GM18951 (cell line): Measurements from ENCODE around the gene CLN5.

Experiments used
- POLR2A ChIP-seq: IDR thresholded peaks from 4 replicates; pipeline ENCODE4 v1.6.1; 2011; ENCODE audit warnings: mild to moderate bottlenecking; ENCODE audit not compliant: insufficient read length, insufficient read depth; ENCODE audit errors: extremely low read depth
- in situ Hi-C: fragments of 300-500 bp; cut with MboI; formaldehyde crosslinking; loops from one replicate; pipeline ENCODE4 v1.12.0; 2022; ENCODE audit warnings: low sequenced_read_pairs, mixed read lengths, inconsistent platforms; ENCODE audit not compliant: unreplicated experiment

CLN5 gene

DNA sequence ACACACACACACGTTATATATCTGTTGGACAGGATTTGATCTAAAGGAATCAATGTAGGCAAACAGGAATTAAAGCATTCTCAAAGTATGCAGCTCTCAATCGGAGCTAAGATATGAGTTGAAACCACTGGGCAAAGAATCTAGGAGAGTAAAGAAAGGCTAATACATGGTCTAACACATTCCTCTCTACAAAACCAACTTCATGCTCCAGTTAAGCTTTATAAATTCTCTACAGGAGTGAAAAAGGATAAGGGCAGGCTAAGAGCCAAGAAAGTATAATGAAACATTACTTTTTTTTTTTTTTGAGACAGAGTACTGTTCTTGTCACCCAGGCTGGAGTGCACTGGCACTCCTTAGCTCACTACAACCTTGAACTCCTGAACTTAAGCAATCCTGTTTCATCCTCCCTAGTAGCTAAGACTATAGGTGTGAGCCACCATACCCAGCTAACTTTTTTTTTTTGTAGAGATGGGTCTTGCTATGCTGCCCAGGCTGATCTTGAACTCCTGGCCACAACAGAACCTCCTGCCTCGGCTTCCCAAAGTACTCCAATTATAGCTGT is 24.5 kb downstream of the CLN5 start:
- in situ Hi-C loops: no loop called here
- TF ChIP-seq POLR2A: no peak

DNA sequence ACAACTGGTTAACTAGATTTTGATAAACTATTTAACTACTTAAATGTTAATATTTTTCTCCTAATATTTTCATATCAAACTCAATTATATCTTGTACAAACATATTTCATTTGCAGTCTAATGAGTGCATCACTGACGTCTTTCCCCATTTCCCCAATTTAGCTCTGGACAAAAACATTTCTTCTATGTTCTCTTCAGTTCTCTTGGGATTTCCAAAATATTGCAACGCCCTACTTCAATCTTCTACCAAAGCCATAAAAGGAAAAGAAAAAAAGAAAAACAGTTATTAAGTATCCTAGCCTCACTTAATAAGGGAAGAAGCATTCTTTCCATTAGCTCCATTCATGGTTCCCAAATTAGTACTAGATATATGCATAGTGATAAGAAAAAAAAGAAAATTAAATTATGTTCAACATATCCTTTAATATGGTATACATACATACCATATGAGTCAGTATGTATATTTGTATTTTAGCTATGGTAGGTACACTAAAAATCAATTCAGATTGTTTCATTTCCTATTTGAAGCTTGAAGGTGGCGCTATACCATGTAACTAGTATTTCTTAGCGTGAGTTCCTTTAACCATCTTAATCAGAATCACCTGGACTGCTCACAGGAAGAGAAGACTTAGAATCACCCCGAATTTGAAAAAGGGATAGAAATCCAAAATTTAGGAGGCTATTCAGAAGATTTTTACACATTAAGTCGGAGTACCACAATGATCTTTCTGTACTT is 25.2 kb downstream of the CLN5 start:
- in situ Hi-C loops: no loop called here
- no peak for TF ChIP-seq POLR2A

DNA sequence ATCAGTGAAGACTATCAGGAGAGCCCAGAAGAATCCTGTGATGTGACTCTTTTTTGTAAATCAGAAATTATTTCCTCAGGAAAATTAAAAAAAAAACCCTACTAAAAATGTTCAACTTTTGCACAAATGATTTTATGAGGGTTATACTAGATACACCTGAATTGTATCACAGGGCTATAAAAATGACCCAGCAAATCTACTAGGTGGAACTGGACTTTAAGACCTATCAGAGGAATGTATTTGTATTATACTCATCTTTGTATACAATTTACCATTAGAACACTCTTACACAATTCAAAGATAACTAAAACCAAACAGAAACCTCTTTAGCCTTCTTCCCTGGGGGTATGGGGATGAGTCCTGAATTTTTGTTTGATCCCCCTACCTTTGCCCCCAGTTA is 27.9 kb downstream of the CLN5 start:
- in situ Hi-C loops: no loop called here
- TF ChIP-seq POLR2A: no peak

DNA sequence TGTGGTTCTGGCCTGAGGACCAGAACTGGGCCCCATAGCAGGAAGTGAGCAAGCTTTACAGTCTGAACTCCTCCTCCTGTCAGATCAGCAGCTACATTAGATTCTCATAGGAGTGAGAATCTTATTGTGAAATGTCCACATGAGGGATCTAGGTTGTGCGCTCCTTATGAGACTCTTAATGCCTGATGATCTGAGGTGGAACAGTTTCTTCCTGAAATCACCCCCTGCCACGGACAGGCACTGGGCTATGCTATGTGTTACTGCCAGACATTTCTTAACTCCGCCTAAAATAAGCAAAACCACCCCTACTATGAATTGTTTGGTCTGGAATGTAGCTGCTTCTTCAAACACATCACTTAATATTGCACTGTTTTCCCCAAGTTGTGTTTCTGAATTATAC is 30.5 kb downstream of the CLN5 start:
- in situ Hi-C loops: no loop called here
- TF ChIP-seq POLR2A: no peak

DNA sequence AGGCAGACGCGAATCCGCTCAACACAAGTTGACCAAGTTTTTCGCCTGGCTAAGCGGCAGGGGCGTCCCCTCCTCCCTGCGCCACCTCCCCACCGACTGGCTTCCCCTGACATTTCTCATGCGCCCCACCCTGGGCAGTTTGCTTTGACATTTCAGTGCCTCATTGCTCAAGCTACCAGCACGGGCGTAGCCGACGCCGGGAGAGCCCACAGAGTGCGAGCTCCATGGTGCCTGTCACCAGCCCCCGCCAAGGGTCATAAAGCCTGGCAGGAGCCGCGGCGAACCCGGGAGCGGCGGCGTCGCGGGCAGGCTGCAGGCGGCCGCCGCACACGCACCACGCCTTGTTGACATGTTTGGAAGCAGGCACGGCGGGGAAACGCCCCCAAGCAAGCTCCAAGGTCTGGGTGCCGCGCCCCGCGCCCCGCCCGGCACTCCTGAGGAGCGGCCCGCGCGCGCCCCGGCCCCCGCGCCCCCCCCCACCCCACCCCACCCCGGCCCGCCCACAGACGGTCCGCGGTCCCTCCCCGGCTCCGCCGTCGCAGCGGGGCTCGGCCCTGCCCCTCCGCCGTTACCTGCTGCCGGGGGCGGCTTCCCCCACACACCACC is 34.5 kb downstream of the CLN5 start:
- in situ Hi-C loops: no loop called here
- TF ChIP-seq POLR2A: no peak

DNA sequence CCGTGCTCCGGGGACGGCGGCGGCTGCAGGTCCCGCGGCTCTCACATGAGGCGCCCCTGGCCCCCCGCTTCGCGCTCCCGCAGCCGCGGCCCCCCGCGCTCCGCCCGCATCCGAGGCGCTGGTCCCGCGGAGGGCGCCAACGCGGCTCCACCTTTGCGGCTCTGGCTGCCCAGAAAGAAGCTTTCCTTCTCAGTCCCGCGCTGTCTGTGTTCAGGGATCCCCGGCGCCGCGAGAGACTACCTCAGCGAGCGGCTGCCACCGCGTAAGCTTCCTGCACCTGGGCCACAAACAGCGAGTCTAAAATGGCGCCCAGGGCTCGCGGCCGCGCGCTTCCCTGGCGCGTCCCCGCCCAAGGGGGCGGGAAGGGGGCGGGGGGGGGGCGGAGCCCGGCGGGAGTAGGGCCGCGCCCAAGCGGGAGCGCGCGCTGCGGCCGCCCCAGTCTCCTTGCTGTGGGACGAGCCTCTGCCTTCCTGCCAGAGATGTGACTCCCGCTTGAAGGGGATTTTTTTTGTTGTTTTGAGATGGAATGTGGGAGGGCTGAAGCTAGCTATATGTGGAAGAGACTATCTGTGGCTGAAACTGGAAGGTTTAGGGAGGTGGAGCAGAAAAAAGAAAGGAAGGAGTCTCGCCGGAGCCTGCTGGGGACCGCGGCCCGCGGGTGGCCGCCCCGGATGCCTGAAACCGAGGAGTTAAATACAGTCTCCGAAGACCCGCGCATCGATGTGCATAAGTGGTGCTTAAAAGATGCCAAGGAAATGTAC is 35.2 kb downstream of the CLN5 start, which contains the start of gene FBXL3:
FBXL3 (minus strand) TSS at position 299 of the 761 bp plus-strand sequence. CDS start 5,299 bp downstream, outside the sequence.
- in situ Hi-C loops: no loop called here
- TF ChIP-seq POLR2A: peak; percentile 79

DNA sequence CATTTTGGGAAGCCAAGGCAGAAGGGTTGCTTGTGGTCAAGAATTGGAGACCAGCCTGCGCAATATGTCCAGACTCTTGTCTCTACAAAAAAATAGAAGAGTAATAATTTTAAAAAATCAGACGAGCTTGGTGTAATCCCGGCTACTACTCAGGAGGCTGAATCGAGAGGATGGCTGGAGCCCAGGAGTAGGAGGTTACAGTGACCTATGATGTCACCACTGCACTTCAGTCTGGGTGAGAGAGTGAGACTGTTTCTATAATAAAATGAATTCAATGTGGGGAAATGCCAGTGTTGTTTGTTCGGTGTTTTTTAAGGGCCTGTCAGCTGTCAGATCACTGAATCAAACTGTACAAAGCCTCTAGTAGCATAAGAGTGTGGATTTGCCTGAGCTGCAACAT is 36.3 kb downstream of the CLN5 start:
- in situ Hi-C loops: no loop called here
- TF ChIP-seq POLR2A: no peak

DNA sequence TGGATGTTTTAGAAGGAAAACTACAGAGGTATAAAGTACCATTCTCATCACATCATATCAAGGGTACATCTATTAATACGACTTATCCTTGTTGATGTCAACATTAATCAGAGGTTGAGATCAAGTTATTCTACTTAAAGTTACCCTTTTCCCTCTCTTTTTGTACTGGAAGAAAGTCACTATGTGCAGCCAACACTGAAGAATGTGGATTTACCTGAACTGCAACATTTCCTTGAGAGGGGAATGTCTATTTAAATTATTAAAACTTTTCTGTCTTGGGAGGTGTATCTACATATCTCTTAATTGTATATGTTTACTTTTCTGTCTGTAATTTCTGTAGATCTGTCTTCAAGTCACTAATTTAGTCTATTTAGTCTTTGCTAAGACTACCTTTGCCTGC is 37.6 kb downstream of the CLN5 start:
- TF ChIP-seq POLR2A: no peak
- in situ Hi-C loops: no loop called here

DNA sequence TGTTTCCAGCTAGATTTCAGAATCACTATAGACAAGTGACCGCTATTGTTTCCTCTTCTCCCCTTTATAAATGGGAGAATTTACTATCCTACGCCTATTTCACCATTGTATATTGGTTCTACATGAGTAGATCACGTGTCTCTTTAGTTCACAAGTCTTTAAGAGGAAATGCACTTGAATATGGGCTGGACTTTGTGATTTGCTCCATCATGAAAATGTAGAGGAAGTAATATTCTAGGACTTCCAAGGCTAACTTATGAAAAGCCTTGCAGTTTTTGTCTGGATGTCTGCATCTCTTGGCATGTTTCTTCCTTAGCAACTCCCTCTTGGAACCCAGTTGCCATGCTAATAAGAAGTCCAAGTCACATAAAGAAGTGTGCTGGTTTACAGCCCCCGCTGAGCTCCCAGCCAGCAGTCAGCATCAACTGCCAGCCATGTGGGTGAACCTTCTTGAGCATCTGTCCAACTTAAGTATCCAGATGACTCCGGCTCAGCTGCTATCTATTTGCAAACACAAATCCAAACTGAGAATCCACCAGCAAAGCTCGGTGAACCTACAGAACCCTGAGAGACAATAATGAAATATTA is 39.9 kb downstream of the CLN5 start:
- TF ChIP-seq POLR2A: no peak
- in situ Hi-C loops: no loop called here

DNA sequence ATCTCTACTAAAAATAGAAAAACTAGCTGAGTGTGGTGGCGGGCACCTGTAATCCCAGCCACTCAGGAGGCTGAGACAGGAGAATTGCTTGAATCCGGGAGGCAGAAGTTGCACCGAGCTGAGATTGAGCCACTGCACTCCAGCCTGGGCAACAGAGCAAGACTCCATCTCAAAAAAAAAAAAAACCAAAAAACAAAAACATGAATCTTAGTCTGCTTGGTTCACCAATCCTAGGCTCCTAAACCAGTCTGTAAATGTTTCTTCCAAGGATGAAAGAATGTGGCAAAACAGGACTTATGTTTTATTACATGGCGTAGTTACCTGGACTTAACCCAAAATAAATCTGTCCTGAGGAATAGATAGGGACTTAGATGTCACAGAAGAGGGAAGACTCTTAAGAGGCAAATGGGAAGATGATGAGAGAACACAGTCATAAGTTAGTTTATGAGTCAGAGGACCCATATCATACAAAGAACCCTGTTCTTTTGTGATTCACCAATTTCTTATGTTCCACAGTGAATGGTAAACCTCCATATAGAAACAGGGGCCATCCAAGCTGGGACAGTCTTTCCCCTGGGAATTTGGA is 41.9 kb downstream of the CLN5 start:
- no peak for TF ChIP-seq POLR2A

DNA sequence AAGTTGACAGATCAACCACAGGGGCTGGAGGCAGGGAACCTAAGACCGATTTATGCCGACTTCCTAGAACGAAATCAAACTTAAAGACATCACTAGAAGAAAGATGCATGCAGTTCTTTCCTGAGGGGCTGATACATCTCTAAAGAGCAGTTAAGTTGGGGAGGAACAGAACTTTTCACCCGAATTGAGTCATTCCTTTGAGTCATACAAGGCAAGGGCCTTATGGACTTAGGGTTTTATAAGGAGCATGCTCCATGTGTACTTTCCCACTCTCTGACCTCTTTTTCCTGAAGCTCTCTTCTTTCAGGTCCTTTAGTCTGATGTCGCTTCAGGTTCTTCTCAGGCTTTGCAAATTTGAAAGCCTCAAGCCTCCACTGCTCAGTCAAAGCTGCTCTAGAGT is 43.0 kb downstream of the CLN5 start:
- TF ChIP-seq POLR2A: no peak
- in situ Hi-C loops: no loop called here

More for the DNA sequence above, 41.9 kb downstream of the CLN5 start:
- in situ Hi-C loops: no loop called here

DNA sequence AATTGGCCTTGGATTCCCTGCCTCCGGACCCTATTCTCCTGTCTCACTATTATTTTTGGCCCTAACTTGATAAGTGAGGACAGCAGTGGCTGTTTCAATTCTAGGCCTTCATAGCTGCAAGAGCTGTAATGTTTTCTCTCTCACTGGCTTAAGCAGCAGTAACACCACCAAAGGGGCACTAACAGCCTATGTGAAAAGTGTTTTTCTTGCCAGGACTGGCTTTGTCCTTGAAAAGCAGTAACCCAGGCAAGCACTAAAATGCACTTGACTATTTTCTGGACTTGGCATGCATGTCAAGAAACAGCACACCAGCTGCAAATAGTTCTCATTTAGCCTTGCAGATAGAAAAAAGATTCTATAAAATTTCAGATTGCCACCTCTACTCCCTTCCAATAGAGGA is 44.4 kb downstream of the CLN5 start:
- in situ Hi-C loops: no loop called here
- no peak for TF ChIP-seq POLR2A

DNA sequence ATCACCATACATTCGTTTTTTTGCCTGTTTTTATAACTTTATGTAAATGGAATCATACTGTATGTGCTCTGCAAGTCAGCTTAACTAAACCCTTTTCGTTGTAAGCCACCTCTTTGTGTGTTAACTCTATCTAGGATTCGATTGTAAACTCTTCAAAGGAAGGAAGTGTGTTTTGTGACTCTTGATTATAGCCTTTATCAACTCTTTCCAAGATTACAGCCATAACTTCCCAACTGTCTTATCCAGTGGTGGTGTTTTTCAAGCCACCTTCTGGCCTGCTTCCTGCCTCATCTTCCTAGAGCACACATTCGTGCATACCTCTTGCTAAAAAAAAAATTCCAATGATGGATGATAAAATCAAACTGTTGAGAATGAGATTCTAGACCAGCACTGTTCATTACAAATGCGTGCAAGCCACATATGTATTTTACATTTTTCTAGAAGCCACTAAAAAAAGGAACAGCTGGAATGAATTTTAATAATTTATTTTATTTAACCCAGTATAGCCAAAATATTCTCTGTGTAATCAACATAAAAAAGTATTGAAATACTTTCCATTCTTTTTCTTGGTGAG is 47.1 kb downstream of the CLN5 start:
- in situ Hi-C loops: no loop called here

DNA sequence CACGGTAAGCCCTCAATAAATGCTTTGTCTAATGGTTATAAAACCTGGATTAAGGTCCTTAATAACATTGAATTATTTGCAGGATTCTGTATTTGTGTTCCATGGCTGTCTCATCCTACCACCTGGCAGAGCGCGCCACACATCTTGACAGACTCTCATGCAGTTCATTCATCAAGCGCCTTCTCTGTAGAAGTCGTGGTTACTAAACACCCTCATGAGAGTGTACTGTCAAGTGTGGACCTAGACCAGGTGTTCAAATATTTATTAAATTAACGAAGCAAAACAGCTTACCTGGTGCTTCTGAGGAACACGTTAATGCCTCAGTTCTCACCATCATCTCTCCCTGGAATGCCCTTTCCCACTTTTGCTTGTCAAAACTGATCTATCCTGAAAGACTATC is 48.2 kb downstream of the CLN5 start:
- in situ Hi-C loops: no loop called here
- no peak for TF ChIP-seq POLR2A

More for the DNA sequence above, 47.1 kb downstream of the CLN5 start:
- no peak for TF ChIP-seq POLR2A
